NCI-H524 (cell line): ENCODE measurements around the gene CRABP2.
A peak's percentile ranks its signal among the peaks of the same experiment; 100 is the strongest.

ENCODE experiments used
- DNase-seq, 2 experiments: peaks; one replicate each; lab custom pipeline; 2025; lab: John Stamatoyannopoulos, UW

The CRABP2 gene

DNA sequence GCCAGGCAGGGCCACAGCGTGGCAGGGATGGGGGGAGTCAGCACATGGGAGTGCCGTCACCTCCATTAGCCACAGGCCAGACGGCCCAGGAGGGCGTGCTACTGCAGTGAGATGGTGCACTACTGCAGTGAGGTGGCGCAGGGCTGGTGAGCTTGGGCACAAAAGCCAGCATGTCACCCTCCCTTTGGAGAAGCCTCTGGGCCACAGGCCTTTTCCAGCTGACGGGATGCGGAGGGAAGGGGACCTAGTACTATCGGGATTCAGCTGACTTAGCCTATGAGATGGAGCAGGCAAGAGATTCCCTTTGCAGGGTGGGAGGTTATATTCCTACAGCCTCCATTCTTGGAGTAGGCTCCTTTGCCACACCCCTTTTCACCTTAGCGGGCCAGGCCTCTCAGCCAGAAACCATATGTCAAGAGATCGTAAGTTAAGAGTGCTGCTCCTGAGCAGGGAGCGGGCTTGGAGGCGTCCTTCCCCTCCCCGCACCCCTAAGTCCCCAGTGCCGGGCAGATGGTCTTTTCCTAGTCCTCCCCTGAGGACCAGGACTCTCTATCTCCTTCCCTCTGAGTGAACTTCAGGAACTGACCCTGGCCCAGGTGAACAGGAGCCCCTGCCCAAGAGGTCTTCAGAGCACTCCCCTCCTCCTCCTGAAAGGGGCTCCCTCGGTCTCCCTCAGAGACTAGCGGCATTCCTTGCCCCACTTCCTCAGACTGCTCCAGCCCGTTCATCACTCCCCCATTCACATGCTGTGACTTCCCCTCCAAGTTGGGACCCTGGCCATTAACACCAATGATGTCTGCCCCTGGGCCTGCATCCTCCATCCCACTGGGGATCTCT, 36.4 kb downstream of the CRABP2 start:
- peak in 1 of 2 experiments; percentile 15 for DNase-seq

DNA sequence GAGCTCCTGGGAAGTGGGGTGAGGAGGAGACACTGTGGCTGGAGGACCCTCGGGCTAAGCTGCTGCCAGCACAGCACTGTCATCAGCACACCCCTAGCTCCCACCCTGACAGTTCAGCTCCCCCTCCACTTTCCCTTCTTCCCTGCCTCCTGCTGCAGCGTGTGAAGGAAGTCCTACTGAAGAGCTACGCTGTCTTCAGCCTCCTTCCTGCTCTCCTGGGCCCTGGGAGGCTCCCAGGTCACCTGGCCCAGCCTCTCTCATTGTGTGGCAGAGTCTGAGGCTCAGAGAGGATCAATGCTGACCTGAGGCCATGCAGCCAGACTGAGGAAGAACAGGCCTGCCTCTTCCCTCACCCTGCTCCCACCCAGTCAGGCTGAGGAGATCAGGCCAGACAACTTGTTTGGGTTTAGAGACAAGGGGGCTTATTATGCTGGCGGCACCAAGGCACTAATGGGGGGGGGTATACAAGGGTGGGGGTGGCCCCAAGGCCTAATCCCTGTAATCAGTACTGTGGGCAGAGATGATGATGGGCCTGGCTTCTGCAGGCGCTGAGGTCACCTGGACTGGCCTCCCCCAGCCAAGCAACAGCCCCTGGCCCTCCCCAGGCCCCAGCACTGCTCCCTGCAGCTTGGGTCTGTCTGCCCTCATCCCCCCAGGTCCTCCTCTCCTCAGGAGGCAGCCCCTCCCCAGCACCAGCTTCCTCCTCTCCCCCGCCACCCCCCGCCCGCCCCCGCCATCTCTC, 37.2 kb downstream of the CRABP2 start:
- no peak for DNase-seq

DNA sequence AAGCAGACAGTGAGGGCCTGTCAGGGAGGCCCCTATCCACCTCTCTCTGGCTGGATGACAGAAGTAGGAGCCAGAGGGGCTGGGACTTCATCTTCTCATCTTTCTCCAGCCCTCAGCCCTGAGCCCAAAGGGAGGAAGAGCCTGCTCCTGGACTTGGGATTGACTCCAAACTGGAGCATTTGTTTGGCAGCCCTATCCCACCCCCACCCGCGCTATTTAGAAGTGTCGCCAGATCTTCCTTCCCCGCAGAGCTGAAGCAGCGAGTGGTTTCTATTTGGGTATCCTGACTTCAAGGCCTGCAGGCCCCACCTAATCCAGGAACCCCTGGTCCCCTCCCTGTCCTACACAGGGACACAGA, 37.8 kb downstream of the CRABP2 start:
- no peak for DNase-seq

DNA sequence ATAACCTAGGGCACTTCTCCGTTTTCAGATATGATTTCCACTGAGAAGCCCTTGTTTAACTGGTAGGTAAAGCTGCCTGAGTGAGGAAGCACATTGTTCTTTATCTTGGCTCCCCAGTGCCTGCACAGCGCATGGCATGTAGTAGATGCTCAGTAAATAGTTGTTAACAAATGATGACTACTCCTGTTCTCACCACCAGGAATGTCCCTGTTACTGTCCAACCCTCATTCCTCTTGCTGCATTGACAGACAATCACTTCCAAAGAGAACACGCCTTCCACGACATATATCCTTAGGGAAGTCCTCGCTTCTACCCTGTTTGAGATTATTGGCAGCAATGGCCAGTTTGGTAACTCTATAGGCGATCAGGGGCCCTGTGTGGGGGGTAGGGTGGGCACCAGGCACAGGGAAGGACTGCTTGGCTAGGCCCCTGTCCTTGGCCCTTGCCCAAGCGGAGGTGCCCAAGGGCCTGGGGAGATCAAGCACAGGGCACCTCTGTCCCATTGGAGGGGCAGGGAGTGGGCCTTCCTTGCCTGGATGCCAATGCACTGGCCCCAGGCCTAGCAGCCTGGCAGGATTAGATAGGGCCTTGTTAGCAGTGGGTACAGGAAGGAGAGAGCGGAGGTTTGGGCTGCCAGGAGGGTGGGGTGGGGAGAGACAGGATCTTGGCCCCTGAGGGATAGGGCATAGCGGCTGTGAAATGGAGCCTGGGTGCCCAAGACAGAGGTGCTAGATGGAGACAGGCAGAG, 38.3 kb downstream of the CRABP2 start:
- no peak for DNase-seq

DNA sequence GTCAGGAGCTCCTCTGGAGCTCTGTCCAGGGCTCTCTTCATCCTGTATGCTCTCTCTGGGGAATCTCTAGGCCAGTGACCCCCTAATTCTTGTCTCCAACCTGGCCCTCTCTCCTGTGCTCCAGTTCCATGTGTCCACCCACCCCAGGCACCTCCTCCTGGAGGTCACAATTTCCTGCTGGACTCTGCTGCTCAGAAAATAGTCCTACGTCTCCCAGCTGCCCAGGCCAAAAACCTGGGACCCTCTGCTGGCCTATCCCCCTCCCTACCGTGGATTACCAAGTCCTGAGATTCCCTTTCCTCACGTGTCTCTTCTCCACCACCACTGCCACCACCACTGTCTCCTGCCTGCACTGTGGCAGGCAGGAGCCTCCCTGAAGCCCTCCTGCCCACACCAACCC, 39.8 kb downstream of the CRABP2 start:
- no peak for DNase-seq

DNA sequence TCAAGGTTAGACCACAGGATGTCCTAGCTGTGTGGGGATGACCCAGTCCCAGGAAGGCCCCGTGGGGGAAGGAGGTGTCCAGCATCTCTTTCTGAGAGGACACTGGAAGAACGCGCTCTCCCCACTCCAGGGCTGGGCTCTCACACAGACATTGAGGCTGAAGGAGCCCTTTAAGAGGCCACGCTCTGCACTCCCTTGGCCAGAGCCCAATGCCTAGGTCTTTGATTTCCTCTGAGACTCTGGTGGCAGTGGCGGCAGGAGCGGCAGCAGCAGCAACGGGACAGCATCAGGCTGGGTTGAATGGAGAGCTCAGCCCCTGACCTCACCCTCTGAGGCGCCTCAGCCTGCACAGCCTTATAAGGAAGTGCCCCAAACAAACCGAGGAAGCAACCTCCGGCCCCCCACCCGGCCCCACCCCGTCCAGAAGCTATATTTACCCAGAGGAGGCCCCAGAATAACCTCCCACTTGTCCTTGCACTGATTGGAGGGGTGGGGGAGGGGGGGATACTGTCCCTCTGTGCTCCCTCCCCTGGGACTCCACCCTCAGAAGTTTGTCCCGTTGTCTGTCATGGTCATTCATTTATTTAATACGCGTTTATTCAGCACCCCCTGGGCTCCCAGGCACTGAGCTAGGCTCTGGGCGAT, 40.5 kb downstream of the CRABP2 start:
- peak in 1 of 2 experiments; percentile 36 for DNase-seq

DNA sequence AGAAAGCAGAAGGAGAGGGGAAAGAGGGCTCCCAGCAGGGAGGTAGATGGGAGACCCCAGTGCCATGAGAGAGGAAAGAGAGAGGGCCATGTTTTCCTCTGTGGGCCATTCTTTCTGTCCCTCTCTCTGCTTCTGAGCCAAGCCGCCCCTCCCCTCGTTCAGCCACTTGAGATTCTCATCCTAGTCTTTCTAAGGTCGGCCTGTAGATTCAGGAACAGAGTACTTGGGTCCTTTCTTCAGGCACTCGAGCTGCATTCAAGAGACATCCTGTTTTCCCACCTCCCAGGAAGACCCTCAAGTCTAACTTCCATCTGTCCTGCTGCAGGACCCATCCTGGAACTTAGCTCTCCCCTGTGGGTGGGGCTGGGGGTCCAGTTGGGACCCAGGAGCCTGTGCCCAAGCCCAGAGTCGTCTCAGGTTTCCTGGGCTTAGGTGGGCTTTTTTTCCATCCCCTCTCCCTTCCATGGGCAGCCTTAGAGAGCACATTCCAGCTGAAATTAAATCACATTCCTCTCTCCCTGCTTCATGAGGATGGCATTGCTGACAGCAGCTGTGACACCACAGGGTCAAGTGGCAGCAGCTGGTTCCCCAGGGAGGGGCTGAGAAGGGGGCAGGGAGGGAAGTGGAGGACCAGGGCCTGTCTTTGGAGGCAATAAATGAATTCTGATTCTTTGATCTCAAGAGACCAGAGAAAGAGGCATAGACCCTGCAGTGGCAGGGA, 41.2 kb downstream of the CRABP2 start:
- DNase-seq = peak; percentile 49 to 69

DNA sequence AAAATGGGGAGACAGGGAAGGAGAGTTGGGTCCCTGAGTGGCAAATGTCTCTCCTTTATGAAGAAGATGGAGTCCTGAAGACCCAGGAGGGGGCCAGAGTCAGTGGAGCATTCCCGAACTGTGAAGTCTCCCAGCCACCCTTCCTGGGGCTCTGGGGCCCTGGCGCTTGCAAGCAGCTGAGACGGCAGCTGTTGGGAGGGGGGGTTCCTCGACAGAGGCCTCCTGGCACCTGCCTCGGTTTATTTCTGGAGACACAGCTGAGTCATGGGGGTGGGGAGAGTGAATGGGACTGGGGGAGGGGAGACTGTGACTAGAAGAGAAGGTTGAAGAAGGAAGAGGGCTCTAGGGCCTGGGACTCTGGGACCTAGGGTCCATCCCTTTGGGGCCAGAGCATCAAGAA, 42.2 kb downstream of the CRABP2 start:
- DNase-seq = peak; percentile 49 to 72

DNA sequence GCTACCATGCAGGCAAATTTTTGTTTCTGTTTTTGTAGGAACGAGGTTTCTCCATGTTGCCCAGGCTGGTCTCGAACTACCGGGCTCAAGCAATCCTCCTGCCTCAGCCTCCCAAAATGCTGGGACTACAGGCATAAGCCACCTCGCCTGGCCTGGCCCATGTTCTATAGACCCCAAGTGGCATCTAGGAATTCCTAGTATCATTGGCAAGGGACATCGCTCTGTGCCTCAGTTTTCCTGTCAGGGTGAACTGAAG, 42.7 kb downstream of the CRABP2 start:
- no peak for DNase-seq

DNA sequence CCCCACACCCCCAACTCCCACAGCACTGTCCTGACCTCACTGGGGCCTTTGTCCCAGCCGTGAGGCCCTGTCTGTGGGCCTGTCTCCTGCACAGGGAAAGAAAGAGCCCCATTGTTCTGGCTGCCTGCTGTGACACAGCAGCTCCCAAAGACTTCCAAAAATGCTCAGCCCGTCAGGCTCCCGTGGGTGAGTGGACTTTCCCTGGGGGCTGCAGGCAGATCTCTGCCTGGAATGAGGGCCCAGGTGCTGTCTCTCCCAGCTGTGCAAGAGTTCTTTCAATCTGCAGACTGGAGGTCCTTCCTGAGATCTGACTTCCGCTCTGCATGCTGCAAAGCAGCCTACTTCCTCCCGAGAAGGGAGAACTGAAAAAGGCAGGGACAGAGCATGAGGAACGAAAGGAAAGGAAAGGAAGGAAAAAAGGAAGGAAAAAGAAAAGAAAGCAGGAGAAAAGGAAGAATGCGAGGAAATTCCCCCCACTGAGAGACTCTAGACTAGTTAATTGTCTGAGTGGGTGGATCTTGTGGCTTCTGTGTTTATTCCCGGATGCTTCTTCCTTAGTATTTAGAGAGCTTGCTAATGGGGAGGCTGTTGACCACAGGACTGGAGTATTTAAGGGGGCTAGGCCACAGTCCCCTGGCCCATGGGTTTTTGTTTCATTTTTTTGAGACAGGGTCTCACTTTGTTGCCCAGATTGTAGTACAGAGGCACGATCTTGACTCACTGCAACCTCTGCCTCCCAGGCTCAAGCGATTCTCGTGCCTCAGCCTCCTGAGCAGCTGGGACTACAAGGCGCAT, 43.2 kb downstream of the CRABP2 start:
- DNase-seq = no peak

DNA sequence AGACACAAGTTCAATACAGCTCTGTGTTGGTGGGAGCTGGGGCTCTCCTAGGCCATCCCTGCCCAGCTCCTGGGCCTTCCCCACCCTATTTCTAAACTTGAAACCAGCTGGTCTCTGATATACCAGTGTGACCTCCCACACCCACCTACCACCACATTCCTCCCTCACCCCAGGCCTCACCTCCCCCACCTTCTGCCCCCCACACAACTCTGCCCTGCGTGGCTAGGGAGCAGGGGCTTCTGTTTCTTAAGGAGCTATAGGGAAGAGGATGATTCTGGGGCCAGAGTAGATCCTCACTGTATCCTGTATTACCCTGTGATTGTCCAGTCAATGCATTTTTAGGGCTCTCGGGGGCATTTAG, 44.7 kb downstream of the CRABP2 start:
- DNase-seq = no peak

DNA sequence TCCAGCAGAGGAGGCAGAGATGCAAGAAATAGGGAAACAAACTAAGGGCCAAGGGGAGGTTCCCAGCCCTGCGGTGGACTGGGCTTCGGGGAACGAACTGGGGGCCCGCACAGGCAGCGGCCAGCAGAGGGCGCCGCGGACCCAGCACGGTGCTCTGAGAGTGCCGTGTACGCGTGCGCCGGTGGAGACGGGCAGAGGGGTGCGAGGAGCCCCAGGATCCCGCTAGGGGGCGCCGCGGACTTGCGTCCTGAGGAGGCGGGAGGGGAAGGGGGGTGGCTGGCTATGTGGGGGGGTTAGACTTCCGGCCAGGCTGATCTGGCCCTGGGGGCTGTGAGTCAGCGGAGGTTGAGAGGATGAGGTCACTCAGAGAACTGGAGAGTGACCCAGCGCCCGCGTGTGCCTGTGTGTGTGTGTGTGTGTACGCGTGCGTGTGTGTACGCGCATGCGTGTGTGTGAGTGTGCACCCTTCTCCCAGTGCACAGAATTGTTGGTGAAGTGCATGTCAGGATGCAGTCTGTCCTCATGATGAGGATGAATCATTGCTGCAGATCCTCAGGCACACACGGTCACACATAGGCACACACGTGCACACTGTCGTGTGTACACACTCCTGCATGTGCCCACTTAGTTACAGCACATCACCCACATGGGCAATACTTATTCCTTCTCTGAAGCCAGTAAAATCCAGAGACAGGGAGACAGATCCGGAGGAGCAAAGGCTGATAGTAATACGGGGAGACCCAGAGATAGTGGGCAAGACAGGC, 45.2 kb downstream of the CRABP2 start:
- peak; percentile 70 to 87 for DNase-seq

DNA sequence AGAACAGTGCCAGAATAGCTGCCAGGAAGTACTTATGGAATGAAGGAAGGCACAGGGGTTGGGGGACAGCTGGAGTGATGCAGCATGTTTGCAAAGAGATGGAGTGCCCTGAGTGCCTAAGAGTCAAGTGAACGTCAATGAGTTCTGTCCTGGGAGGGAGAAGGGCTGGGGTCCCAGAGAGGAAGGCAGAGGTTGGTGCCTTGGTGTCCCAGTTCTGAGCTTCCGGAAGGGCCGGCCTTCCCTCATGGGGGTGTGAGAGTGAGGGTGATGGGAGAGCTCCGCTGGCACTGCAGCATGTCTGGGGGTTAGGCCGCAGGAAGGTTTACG, 45.8 kb downstream of the CRABP2 start:
- DNase-seq = no peak

DNA sequence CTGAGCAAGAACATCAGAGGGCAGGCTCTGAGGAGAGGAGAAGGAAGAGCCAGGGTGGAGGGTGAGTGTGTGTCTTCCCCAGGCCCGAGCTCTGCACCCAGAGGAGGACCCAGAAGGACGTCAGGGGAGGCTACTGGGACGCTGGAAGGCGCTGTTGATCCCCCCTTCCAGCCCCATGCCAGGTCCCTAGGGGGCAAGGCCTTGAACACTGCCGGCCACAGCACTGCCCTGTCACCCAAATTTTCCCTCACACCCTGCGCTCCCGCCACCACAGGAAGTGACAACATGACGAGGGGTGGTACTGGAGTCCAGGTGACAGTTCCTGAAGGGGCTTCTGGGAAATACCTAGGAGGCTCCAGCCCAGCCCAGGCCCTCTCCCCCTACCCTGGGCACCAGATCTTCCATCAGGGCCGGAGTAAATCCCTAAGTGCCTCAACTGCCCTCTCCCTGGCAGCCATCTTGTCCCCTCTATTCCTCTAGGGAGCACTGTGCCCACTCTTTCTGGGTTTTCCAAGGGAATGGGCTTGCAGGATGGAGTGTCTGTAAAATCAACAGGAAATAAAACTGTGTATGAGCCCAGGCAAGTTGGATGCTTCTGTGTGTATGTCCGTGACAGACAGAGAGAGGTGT, 46.3 kb downstream of the CRABP2 start:
- no peak for DNase-seq

DNA sequence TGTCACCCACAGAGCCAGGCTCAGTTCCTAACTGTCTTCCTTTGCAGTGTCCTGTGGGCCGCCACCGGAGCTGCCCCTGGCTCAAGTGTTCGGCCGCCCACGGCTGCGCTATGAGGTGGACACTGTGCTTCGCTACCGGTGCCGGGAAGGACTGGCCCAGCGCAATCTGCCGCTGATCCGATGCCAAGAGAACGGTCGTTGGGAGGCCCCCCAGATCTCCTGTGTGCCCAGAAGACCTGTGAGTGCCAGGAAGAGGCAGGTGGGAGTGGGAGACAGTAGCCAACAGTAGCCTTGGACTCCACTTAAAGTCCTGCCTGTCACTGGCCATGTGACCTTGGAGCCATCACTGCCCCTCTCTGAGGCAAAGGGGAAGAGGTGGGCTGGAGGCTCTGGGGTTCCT, 46.9 kb downstream of the CRABP2 start:
- no peak for DNase-seq

DNA sequence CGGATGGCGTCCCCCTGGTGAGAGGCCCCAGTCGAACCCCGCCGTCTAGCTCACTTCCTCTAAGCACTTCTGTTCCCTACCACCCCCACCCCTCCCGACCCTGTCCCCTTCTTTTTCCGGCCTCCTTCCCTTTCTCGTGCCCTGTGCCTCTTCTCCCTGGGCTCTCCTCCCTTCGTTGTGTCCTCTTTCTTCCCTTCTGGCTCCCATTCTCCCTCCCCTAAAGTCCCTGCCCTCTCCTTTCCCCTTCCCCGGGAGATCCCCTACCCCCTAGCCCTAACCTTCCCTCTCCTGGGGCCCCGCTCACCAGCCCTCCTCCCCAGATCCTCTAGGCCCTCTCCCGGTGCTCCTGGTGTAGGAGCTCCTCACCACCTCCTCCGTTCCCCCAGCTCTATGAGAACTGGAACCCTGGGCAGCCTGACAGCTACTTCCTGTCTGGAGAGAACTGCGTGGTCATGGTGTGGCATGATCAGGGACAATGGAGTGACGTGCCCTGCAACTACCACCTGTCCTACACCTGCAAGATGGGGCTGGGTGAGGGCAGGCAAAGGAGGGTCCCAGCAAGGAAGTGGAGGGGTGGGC, 47.6 kb downstream of the CRABP2 start:
- DNase-seq = no peak

DNA sequence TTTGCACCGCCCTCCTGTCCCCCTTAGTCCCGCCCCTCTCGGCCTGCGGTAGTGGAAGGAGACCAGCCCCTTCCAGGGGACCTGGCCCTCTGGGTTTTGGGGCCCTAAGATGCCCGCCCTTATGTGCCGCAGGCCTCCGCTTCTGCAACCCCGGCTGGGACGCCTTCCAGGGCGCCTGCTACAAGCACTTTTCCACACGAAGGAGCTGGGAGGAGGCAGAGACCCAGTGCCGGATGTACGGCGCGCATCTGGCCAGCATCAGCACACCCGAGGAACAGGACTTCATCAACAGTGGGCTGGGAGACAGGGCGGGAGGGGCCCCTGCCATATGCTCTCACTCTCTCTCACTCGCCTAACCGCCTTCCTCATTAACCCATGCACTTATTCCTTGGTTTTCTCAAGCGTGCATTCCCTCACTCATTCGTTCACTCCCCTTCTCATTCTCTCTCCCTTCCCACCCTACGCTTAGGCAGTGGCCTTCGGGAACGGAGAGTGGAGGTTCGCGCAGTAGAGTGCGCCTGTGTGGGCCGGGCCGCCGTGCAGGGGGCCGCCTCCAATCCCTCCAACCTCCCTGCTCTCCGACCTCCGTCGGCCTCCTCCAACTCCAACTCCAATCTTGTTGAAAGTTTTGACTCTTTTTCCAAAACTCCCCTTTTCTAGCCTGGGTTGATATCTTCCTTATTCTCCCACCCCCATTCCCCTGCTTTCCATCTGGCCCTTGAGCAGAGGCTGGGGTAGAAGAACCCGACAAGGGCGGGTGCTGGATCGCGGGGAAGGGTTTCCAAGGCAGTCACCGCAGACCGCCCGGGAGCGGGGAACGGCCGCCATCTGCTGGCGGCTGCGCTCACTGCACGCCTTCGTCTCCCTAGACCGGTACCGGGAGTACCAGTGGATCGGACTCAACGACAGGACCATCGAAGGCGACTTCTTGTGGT, 48.3 kb downstream of the CRABP2 start:
- peak; percentile 63 to 81 for DNase-seq

DNA sequence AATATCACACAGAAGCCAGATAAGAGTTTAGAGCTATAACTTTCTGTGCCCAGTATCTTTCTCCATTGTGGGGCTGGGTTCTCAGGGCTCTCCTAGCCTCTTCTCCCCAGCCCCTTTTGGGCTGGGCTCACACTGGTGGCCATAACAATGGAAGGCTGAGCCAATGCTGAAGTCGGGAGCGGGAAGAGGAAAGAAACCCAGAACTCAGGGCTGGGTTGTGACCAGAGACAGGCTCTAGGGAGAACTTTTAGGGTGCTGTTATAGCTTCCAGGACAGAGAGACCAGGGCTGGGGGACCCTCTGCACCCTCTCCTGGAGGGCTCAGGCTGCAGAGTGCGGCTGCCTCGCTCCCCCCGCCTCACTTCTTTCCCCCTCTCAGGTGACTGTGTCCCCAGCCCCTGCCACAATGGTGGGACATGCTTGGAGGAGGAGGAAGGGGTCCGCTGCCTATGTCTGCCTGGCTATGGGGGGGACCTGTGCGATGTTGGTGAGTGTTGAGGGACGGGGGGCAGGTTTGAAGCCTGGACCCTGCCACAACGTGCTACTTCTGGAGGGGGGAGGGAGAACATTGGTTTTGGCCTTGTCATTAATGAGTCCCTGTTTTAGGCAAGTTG, 49.4 kb downstream of the CRABP2 start:
- no peak for DNase-seq
